HG03097 (cell line): Measurements from ENCODE around the gene SNX20.

ENCODE experiments used
- ATAC-seq: cut with Tn5 transposase; IDR thresholded peaks from one replicate; pipeline ENCODE4 v1.9.1; 2021; ENCODE audit not compliant: unreplicated experiment, low FRiP score

The SNX20 gene

GRCh38 chr16:50638816-50639670, 42.1 kb downstream of the SNX20 start:
- no peak for ATAC-seq

DNA sequence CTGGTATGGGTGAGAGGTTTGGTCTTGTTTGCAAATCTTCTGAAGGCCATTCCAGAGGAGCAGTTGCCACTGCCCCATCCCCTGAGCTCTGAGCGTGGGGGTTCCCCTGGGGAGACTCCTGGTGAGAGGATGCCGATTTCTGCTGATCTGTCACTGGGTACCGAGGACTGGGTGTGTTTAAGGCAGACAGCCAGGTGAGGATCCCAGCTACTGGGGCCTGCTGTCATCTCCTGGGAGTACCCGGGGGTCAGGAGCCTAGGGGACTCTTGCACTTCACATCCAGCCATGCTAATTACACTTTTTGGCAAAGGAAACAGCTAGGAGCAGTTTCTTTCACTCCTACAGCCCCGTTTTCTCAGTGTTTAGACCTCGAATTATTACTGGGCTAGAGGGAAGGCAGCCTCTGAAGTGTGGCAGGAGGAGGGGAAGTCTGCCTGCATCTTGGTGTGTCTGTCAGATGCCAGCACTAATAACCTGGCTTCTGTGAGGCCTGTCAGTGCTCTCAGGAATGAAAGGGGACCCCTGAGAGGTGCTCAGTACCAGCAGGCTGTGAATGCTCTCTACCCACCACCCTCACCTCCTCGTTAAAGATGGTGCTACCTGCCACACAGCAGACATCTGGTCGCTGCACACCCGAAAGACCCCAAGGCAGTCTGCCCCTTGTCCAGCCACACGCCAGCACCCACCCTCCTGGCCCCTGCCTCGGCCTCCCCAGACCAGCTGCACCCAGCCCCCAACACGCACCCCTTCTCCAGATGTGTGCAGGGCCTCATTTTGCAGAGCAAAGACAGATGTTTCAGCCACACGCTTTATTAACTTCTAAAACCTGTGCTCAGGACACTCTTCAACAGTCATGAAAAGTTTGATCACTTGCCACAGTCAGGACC, 43.2 kb downstream of the SNX20 start:
- ATAC-seq, result no peak

DNA sequence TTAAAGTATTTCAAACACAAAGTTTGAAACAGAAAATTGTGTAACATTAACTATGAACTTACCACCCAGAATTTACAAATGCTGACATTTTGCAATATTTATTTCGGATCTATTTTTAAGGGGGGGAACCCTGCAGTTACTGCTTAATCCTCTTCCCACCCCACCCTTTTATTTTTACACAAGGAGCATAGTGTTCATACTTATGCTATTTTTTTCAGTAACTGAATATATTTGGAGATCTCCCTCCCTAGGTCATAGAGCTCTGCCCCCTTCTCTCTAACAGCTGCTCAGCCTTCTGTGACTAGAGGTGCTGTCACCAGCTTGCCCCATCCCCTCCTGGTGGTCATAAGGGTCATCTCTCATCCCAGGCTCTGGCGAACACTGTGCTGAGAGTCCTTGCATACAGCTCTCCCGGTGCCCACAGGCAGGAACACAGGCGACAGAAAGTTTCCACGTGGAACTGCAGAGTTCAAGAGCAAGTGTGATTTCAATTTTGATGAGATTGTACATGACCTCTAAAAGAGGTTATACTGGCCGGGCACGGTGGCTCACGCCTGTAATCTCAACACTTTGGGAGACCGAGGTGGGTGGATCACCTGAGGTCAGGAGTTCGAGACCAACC, 44.2 kb downstream of the SNX20 start:
- ATAC-seq, result no peak

- no peak for ATAC-seq
These were observed 45.4 kb downstream of the SNX20 start for GRCh38 chr16:50635505-50636392.

DNA sequence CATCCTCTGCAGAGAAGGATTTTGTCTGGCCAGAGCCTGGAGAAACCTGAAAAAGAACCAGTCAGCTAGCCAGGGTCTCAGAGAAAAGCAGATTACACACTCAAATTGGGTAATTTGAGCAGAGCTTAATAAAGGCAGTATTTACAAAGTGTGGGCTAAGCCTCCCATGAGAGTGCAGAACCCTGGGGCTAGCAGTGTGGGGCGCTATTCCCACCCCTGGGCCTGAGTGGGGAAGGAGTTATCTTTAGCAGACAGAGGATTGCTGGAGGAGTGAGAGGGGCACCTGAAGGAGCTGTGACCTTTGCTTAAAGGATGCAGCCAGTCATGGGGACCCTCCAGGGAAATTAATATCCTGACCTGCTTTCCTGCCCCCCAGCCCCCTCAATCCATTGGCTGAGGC, 46.2 kb downstream of the SNX20 start:
- ATAC-seq, result no peak

DNA sequence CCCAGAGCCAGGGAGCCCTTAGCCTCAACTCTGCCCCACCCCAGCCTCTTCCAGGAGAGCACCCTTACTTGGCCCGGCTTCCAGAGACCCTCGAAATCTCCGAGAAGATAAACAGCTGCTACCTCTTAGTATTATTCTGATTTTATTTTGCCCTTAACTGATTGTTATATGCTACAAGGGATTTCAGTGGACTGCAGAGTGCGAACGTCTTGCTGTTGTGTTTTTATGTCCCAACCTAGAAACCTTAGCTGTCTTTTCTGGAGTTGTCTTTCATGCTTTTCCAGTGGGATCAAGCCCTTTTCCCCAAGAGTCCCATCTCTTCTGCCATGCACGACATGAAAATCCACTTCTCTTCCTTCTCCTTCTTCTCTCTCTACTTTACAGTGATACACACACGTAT, 47.0 kb downstream of the SNX20 start:
- ATAC-seq, result no peak

DNA sequence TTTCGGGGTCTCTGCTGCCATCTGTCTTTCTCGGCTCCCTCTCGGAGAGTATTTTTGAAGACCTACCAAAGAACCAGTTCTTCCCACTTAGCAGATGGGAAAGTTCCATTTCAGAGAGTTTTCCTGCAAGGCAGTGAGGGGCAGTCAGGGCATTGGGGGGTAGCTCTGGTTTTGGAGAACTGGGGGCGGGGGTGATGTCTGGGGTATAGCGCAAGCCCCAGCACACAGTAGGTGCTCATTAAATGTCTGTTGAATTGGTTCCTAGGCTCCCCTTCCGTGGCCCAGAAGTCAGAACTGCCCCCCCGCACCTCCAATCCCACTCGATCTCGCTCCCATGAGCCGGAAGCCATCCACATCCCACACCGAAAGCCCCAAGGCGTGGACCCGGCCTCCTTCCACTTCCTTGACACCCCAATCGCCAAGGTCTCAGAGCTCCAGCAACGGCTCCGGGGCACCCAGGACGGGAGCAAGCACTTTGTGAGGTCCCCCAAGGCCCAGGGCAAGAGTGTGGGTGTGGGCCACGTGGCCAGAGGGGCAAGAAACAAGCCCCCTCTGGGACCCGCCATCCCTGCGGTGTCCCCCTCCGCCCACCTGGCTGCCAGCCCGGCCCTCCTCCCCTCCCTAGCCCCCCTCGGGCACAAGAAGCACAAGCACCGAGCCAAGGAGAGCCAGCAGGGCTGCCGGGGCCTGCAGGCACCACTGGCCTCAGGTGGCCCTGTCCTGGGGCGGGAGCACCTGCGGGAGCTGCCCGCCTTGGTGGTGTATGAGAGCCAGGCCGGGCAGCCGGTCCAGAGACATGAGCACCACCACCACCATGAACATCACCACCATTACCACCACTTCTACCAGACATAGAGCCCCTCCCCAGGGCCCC, 47.9 kb downstream of the SNX20 start:
- no peak for ATAC-seq

DNA sequence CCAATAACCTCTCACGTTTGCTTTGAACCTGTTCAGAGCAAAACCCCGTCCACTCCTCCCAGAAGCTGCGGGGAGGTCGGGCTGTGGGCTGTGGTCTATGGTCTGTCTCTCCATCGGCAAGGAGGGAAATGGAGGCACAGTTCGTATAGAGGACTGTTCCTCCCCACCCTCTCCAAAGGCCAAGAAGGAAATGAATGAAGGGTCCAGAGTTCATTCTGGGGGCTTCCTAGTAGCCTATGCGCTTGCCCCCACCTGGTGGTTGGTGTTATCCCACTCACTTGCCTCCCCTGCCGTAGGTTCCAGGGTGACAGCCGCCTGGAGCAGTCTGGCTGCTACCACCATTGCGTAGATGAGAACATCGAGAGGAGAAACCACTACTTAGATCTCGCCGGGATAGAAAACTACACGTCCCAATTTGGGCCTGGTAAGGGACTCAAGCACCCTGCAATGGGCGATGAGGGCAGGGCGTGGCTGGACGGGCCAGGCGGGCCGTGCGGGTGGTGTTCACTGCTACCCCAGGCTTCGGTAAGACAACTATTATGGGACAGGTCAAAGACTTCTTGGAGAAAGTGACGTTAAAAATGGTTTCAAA, 49.0 kb downstream of the SNX20 start:
- ATAC-seq, result no peak

- ATAC-seq, result no peak
These were observed 49.7 kb downstream of the SNX20 start for GRCh38 chr16:50631249-50631984.

GRCh38 chr16:50630394-50631020, 50.6 kb downstream of the SNX20 start:
- ATAC-seq, result no peak

- no peak for ATAC-seq
These were observed 51.8 kb downstream of the SNX20 start for GRCh38 chr16:50629334-50629733.

GRCh38 chr16:50628156-50628802, 52.8 kb downstream of the SNX20 start:
- ATAC-seq, result no peak

DNA sequence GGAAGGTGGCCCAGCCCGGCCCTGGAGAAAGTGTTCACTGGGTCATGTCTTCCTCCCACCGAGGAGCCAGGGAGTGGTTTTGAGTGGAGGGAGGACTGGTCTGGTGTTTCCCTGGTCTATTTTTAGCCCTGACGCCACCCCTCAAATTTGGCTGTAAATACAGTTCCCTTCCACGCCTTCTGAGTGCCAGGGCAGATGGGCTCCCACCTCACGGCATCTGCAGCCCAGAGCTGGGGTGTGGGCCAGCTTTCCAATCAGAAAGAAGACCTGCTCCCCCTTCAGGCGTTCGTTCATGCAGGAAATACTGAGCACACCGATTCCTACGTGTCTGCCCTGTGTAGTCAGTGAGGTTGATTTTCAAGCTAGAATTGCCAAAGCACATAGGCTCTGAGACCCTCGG, 53.7 kb downstream of the SNX20 start:
- no peak for ATAC-seq

DNA sequence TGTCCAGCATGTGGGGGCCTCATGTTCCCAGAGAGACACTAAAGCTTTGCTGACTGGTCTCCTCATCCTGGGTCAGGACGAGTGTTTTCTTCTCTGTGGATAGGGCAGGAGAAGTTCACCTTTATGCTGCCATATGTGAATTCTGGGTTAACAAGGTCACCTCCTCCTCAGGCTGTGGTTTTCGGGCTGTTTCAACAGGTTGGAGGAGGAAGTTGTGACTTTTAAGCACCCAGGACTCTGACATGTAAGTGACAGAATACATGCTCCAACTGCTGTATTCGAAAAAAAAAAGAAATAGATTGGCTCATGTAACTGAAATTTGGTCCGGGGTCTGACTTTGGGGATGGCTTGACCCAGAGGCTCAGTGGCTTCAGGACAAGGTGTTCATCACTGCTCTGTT, 54.2 kb downstream of the SNX20 start:
- no peak for ATAC-seq

DNA sequence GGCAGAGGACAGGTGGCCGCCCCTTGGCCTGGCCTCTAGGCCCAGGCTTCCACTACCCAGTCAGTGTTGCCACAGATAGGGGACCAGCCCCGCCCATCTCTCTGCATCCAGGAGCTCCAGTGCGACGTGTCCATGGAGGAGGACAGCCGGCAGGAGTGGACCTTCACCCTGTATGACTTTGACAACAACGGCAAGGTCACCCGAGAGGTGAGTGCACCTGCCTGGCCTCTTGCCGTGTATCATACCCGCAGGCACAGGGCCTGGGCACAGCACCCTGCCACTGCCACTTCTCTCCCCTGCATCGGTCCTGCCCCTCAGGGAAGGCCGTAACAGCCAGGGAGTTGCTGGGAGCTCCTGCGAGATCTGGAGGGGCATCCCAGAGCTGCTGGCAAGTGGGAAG, 55.7 kb downstream of the SNX20 start:
- ATAC-seq, result no peak

DNA sequence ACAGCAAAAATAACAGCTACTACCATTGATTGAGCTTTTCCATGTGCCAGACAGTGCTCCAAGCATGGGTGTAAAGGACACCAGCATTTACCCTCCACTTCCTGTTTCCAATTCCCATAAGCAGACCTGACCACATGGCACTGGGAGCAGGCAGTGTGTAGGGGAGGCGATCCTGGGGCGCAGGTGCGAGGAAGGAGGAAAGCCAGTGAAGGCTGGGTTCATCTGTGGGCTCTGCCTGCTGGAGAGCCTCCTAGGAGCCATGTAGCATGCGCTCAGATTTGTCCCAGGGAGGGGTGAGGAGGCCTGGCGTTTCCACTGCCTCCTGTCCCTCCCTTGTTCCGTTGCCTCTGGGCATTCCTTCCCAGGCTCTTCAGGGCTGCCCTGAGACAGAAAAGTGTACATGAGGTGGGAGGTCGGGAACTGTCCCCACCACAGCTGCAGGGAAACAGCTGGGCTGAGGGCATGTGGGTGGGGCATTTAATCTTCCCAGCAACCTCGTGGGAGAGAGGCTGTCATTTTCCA, 56.6 kb downstream of the SNX20 start:
- ATAC-seq, result no peak
